Stimulated activated CD4-positive, alpha-beta T cell treated with anti-CD3 and anti-CD28 coated beads, Interleukin-1b, Interleukin-23, amount 100 ng/mL, for 24 hours (primary cell): ENCODE measurements around the gene CD180.

Source experiments
- DNase-seq, 4 experiments: peaks; one replicate each; pipeline ENCODE4 v3.0.0-alpha.2; 2020; ENCODE audit warnings: low read depth in 4 of 4, low spot score in 1 of 4

Gene CD180

DNA sequence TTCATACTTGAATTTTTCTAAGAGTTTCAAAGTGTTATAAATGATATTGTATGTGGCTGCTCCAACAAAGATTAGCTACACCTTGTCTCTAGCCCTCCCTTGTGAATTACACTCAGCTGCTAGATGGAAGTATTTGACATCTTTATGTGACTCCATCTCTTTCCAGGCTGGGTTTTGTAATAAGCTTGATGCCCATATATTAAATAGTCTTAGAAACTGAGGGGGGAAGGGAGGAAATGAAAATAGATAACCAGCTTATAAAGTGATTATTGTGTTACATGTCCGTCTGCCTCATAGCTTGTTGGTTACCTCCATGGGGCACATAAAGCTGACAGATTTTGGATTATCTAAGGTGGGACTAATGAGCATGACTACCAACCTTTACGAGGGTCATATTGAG lies 63.4 kb downstream of the CD180 start:
- no peak for DNase-seq

- no peak for DNase-seq
Observed at GRCh38 chr5:67129768-67130167, 66.8 kb downstream of the CD180 start.
